ENCODE data around the gene TSPAN14. TPM values are rescaled to one million over a fixed set of nuclear protein-coding genes. Genes with fewer than 3 reads are reported as not detected.

TSPAN14 gene
- total RNA-seq, 2 experiments from 2014 or later = 167 to 168 TPM

DNA sequence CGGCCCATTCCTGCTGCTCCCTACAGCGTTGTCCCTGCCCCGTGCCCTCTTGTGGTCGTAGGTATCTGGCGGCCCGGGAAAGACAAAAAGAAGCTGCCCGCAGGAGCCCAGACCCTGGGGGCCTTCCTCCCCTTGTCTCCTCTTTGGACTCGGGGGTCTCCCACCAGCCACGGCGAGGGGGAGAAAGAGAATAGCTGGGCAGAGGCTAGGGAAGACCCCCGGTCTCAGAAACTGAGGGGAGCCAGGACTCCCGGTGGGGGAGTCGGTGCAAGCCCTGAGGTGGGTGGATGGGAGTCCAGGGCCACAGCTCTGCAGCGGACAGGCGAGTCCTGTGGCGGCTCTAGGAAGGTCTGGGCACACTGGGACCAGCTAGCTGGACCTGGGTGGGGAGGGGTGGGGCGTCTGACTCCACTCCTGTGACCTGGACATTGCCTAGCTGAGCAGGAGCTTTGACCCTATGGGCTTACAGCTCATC is 82.3 kb downstream of the TSPAN14 start:
- Histone ChIP-seq H3K9me3 (ENCODE audit: control insufficient read depth in 1 of 2, insufficient read depth in 1 of 2, low read length in 2 of 2) (no peaks in the 10 kb centered on the region), H3K27me3 (ENCODE audit: control insufficient read depth in 1 of 2, insufficient read depth in 2 of 2, low read length in 2 of 2) (no peaks in the 10 kb centered on the region), H3K27ac (ENCODE audit: low read depth in 1 of 2, low read length in 2 of 2) (peak overlapping the region; percentile 73 to 91), H3K4me1 (ENCODE audit: insufficient read depth, low read length) (peaks cover 26% of the 10 kb centered on the region), H3K4me3 (ENCODE audit: low read length) (peak overlapping the region; percentile 73), H3K36me3 (ENCODE audit: insufficient read depth, low read length) (no peaks in the 10 kb centered on the region)
- Mint-ChIP-seq H3K9me3 (no peaks in the 10 kb centered on the region), H3K36me3 (ENCODE audit: low read depth) (peaks cover 4% of the 10 kb centered on the region), H3K27me3 (no peaks in the 10 kb centered on the region), H3K4me3 (peak overlapping the region; percentile 89), H3K27ac (peak overlapping the region; percentile 99), H3K4me1 (ENCODE audit: low read depth) (peaks cover 22% of the 10 kb centered on the region)
- intact Hi-C loops (cut with DNase I, micrococcal nuclease) = loop anchor here in 1 of 2 experiments (2.0 kb wide), 1 partner anchor 46 kb away; no protein-coding TSS in a partner anchor
- ChIA-PET CTCF (interaction anchor here (0.7 to 1.2 kb wide), 4 partner anchors 10 to 158 kb away, joined by 3 to 4 read pairs (median 3); no protein-coding TSS in a partner anchor), POLR2A (interaction anchor here (0.7 to 1.7 kb wide), 4 partner anchors 8 to 129 kb away, joined by 3 to 4 read pairs (median 4); partner anchors contain the start of gene PRXL2A)
- TF ChIP-seq, protein P1, sequence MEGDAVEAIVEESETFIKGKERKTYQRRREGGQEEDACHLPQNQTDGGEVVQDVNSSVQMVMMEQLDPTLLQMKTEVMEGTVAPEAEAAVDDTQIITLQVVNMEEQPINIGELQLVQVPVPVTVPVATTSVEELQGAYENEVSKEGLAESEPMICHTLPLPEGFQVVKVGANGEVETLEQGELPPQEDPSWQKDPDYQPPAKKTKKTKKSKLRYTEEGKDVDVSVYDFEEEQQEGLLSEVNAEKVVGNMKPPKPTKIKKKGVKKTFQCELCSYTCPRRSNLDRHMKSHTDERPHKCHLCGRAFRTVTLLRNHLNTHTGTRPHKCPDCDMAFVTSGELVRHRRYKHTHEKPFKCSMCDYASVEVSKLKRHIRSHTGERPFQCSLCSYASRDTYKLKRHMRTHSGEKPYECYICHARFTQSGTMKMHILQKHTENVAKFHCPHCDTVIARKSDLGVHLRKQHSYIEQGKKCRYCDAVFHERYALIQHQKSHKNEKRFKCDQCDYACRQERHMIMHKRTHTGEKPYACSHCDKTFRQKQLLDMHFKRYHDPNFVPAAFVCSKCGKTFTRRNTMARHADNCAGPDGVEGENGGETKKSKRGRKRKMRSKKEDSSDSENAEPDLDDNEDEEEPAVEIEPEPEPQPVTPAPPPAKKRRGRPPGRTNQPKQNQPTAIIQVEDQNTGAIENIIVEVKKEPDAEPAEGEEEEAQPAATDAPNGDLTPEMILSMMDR (IDR thresholded peaks at IDR 0.05) = no peak
- ATAC-seq (ENCODE audit: poor library complexity) (no peak), DNase-seq (peak in 1 of 14 experiments; percentile 29)

- peak overlapping the region; percentile 71 for H3K4me3 Mint-ChIP-seq
- H3K36me3 Mint-ChIP-seq (ENCODE audit: low read depth) = peaks cover 4% of the 10 kb centered on the region
- DNase-seq = peak in 1 of 14 experiments; percentile 26
- no peaks in the 10 kb centered on the region for H3K27me3 Mint-ChIP-seq
- H3K4me1 Mint-ChIP-seq (ENCODE audit: low read depth) = peaks cover 13% of the 10 kb centered on the region
- H3K27ac ChIP-seq (ENCODE audit: low read depth in 1 of 2, low read length in 2 of 2) = no peak overlapping the region
- H3K4me3 ChIP-seq (ENCODE audit: low read length) = no peak overlapping the region
- no peaks in the 10 kb centered on the region for H3K27me3 ChIP-seq (ENCODE audit: control insufficient read depth in 1 of 2, insufficient read depth in 2 of 2, low read length in 2 of 2)
- H3K4me1 ChIP-seq (ENCODE audit: insufficient read depth, low read length) = peaks cover 24% of the 10 kb centered on the region
- H3K27ac Mint-ChIP-seq = peak overlapping the region; percentile 99
- ChIA-PET POLR2A (interaction anchor here (0.7 to 1.7 kb wide), 4 partner anchors 9 to 129 kb away, joined by 3 to 4 read pairs (median 4); partner anchors contain the start of gene PRXL2A), CTCF (interaction anchor here (1.0 kb wide), 1 partner anchor 126 kb away, joined by 3 read pairs; no protein-coding TSS in a partner anchor)
- H3K36me3 ChIP-seq (ENCODE audit: insufficient read depth, low read length) = no peaks in the 10 kb centered on the region
- TF ChIP-seq, protein P1 (IDR thresholded peaks at IDR 0.05) = no peak
- no peak for ATAC-seq (ENCODE audit: poor library complexity)
- intact Hi-C loops (cut with DNase I, micrococcal nuclease) = loop anchor here in 1 of 2 experiments (2.0 kb wide), 1 partner anchor 46 kb away; no protein-coding TSS in a partner anchor
- H3K9me3 Mint-ChIP-seq = no peaks in the 10 kb centered on the region
- H3K9me3 ChIP-seq (ENCODE audit: control insufficient read depth in 1 of 2, insufficient read depth in 1 of 2, low read length in 2 of 2) = no peaks in the 10 kb centered on the region
Observed at GRCh38 chr10:80537086-80537735, 83.1 kb downstream of the TSPAN14 start.

- Histone ChIP-seq H3K4me1 (ENCODE audit: insufficient read depth, low read length) (peaks cover 17% of the 10 kb centered on the region), H3K9me3 (ENCODE audit: control insufficient read depth in 1 of 2, insufficient read depth in 1 of 2, low read length in 2 of 2) (no peaks in the 10 kb centered on the region), H3K36me3 (ENCODE audit: insufficient read depth, low read length) (no peaks in the 10 kb centered on the region), H3K27ac (ENCODE audit: low read depth in 1 of 2, low read length in 2 of 2) (no peak within 1 kb of the TSS), H3K4me3 (ENCODE audit: low read length) (no peak within 1 kb of the TSS), H3K27me3 (ENCODE audit: control insufficient read depth in 1 of 2, insufficient read depth in 2 of 2, low read length in 2 of 2) (no peaks in the 10 kb centered on the region)
- H3K27ac Mint-ChIP-seq = peak within 1 kb of the TSS; percentile 99
- TF ChIP-seq, protein P1 (IDR thresholded peaks at IDR 0.05) = no peak
- DNase-seq = peak in 1 of 14 experiments; percentile 31
- no peaks in the 10 kb centered on the region for H3K9me3 Mint-ChIP-seq
- H3K36me3 Mint-ChIP-seq (ENCODE audit: low read depth) = peaks cover 4% of the 10 kb centered on the region
- CTCF ChIA-PET = no interaction called here
- no peaks in the 10 kb centered on the region for H3K27me3 Mint-ChIP-seq
- ATAC-seq (ENCODE audit: poor library complexity) = no peak
- intact Hi-C loops (cut with DNase I, micrococcal nuclease) = loop anchor here in 1 of 2 experiments (2.0 kb wide), 1 partner anchor 45 kb away; no protein-coding TSS in a partner anchor
- peaks cover 6% of the 10 kb centered on the region for H3K4me1 Mint-ChIP-seq (ENCODE audit: low read depth)
- peak within 1 kb of the TSS; percentile 71 for H3K4me3 Mint-ChIP-seq
- POLR2A ChIA-PET = no interaction called here
Observed at GRCh38 chr10:80537736-80538480, 83.8 kb downstream of the TSPAN14 start, which contains the start of gene SH2D4B. Gene SH2D4B, plus strand, starts transcription at chr10:80537902. Its CDS starts 430 bp downstream, at chr10:80538332.
